Stomach smooth muscle (tissue), 2 donors: ENCODE measurements around the gene TRIM15.
"Not testable (repeated sequence)": the region's sequence is repeated elsewhere in the genome, so short reads cannot be mapped to it uniquely, and the experiment has no call there.

Experiments
- H3K27ac ChIP-seq: one replicate; pipeline ENCODE4 v1.7.0; 2013; ENCODE audit warnings: mild to moderate bottlenecking, low read length, inconsistent platforms
- H3K27me3 ChIP-seq, 2 donors: one replicate each; pipeline ENCODE4 v1.7.0; 2013; ENCODE audit warnings: low read length in 2 of 2; ENCODE audit not compliant: insufficient read depth in 2 of 2, control insufficient read depth in 1 of 2
- H3K36me3 ChIP-seq, 2 donors: one replicate each; pipeline ENCODE4 v1.7.0; 2013; ENCODE audit warnings: low read length in 2 of 2; ENCODE audit not compliant: control insufficient read depth in 2 of 2, insufficient read depth in 2 of 2
- H3K4me1 ChIP-seq: one replicate; pipeline ENCODE4 v1.7.0; 2013; ENCODE audit warnings: low read length; ENCODE audit not compliant: control insufficient read depth, insufficient read depth
- H3K4me3 ChIP-seq, 2 donors: one replicate each; pipeline ENCODE4 v1.7.0; 2013; ENCODE audit warnings: low read length in 2 of 2
- H3K9ac ChIP-seq, 2 donors: one replicate each; pipeline ENCODE4 v1.7.0; 2013; ENCODE audit warnings: low read length in 2 of 2, mild to moderate bottlenecking in 1 of 2
- H3K9me3 ChIP-seq, 2 donors: one replicate each; pipeline ENCODE4 v1.7.0; 2013; ENCODE audit warnings: low read length in 2 of 2; ENCODE audit not compliant: control insufficient read depth in 2 of 2
- donor health status: healthy.
- donor health status: Pancreatic carcinoma.

TRIM15 gene

GRCh38 chr6:30130887-30131862, 32.2 kb upstream of the TRIM15 start:
- no peak overlapping the region for H3K27ac ChIP-seq
- H3K9me3 ChIP-seq: no peaks in the 10 kb centered on the region
- H3K36me3 ChIP-seq: no peaks in the 10 kb centered on the region
- peaks cover 10% of the 10 kb centered on the region for H3K4me1 ChIP-seq
- H3K9ac ChIP-seq: no peak overlapping the region
- no peak overlapping the region for H3K4me3 ChIP-seq
- H3K27me3 ChIP-seq: peaks cover 56% of the 10 kb centered on the region in 2 donors

GRCh38 chr6:30131947-30132497, 31.3 kb upstream of the TRIM15 start:
- H3K27me3 ChIP-seq: peaks cover 52 to 54% of the 10 kb centered on the region in 2 donors
- no peak overlapping the region for H3K9ac ChIP-seq

GRCh38 chr6:30135147-30135546, 28.2 kb upstream of the TRIM15 start:
- Histone ChIP-seq H3K4me3 (no peak overlapping the region), H3K36me3 (no peaks in the 10 kb centered on the region), H3K4me1 (peaks cover 2% of the 10 kb centered on the region), H3K9me3 (no peaks in the 10 kb centered on the region), H3K27me3 (peaks cover 25 to 31% of the 10 kb centered on the region in 2 donors), H3K27ac (no peak overlapping the region), H3K9ac (no peak overlapping the region)

More at GRCh38 chr6:30131947-30132497, 31.3 kb upstream of the TRIM15 start:
- H3K4me3 ChIP-seq: no peak overlapping the region
- no peak overlapping the region for H3K27ac ChIP-seq
- no peaks in the 10 kb centered on the region for H3K9me3 ChIP-seq
- H3K4me1 ChIP-seq: peaks cover 10% of the 10 kb centered on the region
- no peaks in the 10 kb centered on the region for H3K36me3 ChIP-seq

GRCh38 chr6:30135757-30136156, 27.6 kb upstream of the TRIM15 start, which contains the start of gene TRIM40:
TRIM40 (plus strand) TSS chr6:30136140; CDS start chr6:30137037, 897 bp downstream.
- Histone ChIP-seq H3K4me1 (peaks cover 2% of the 10 kb centered on the region), H3K36me3 (no peaks in the 10 kb centered on the region), H3K27ac (no peak within 1 kb of the TSS), H3K9me3 (no peaks in the 10 kb centered on the region), H3K4me3 (no peak within 1 kb of the TSS), H3K27me3 (peaks cover 20 to 27% of the 10 kb centered on the region in 2 donors), H3K9ac (no peak within 1 kb of the TSS)

GRCh38 chr6:30136570-30137286, 26.6 kb upstream of the TRIM15 start:
- no peaks in the 10 kb centered on the region for H3K9me3 ChIP-seq
- no peaks in the 10 kb centered on the region for H3K4me1 ChIP-seq
- no peak overlapping the region for H3K27ac ChIP-seq
- no peaks in the 10 kb centered on the region for H3K36me3 ChIP-seq
- no peak overlapping the region for H3K4me3 ChIP-seq
- peaks cover 12 to 22% of the 10 kb centered on the region in 2 donors for H3K27me3 ChIP-seq
- no peak overlapping the region for H3K9ac ChIP-seq

GRCh38 chr6:30140240-30140639, 23.1 kb upstream of the TRIM15 start:
- not testable (repeated sequence) for H3K36me3 ChIP-seq, H3K9me3 ChIP-seq, H3K9ac ChIP-seq, H3K4me3 ChIP-seq, H3K27ac ChIP-seq, H3K4me1 ChIP-seq
- H3K27me3 ChIP-seq: peaks cover 16 to 17% of the 10 kb centered on the region in 2 donors

- Histone ChIP-seq H3K27ac (no peak overlapping the region), H3K27me3 (peaks cover 7 to 14% of the 10 kb centered on the region in 2 donors), H3K9ac (no peak overlapping the region), H3K4me3 (no peak overlapping the region), H3K9me3 (no peaks in the 10 kb centered on the region), H3K4me1 (no peaks in the 10 kb centered on the region), H3K36me3 (no peaks in the 10 kb centered on the region)
Measured at GRCh38 chr6:30142665-30143064, 20.7 kb upstream of the TRIM15 start.

- H3K4me1 ChIP-seq: no peaks in the 10 kb centered on the region
- peaks cover 7 to 17% of the 10 kb centered on the region in 2 donors for H3K27me3 ChIP-seq
- no peak overlapping the region for H3K9ac ChIP-seq
- no peak overlapping the region for H3K4me3 ChIP-seq
- H3K9me3 ChIP-seq: no peaks in the 10 kb centered on the region
- no peaks in the 10 kb centered on the region for H3K36me3 ChIP-seq
- no peak overlapping the region for H3K27ac ChIP-seq
Measured at GRCh38 chr6:30143780-30144179, 19.6 kb upstream of the TRIM15 start.

GRCh38 chr6:30144811-30145210, 18.5 kb upstream of the TRIM15 start:
- no peak overlapping the region for H3K9ac ChIP-seq
- no peak overlapping the region for H3K27ac ChIP-seq
- peaks cover 7 to 17% of the 10 kb centered on the region in 2 donors for H3K27me3 ChIP-seq
- H3K4me3 ChIP-seq: no peak overlapping the region
- no peaks in the 10 kb centered on the region for H3K36me3 ChIP-seq
- H3K4me1 ChIP-seq: no peaks in the 10 kb centered on the region
- H3K9me3 ChIP-seq: no peaks in the 10 kb centered on the region

- Histone ChIP-seq H3K27ac (no peak overlapping the region), H3K4me3 (no peak overlapping the region), H3K36me3 (no peaks in the 10 kb centered on the region), H3K27me3 (peaks cover 7 to 17% of the 10 kb centered on the region in 2 donors), H3K4me1 (no peaks in the 10 kb centered on the region), H3K9ac (no peak overlapping the region), H3K9me3 (no peaks in the 10 kb centered on the region)
Measured at GRCh38 chr6:30145818-30146217, 17.5 kb upstream of the TRIM15 start.
